ENCODE results near the gene TTC38.
A peak's percentile ranks its signal among the peaks of the same experiment; 100 is the strongest.

TTC38 gene

GRCh38 chr22:46239261-46240048, 28.4 kb upstream of the TTC38 start:
- in situ Hi-C loops (cut with MboI; ENCODE audit: low sequenced_read_pairs): no loop called here
- no peaks in the 10 kb centered on the region for H3K4me1 ChIP-seq
- no peak for DNase-seq (ENCODE audit: low spot score in 2 of 2)

GRCh38 chr22:46240073-46240472, 27.7 kb upstream of the TTC38 start:
- DNase-seq (ENCODE audit: low spot score in 2 of 2): no peak
- H3K27me3 ChIP-seq (ENCODE audit: low read depth): no peaks in the 10 kb centered on the region
- no peak overlapping the region for H3K4me3 ChIP-seq
- H3K4me1 ChIP-seq: no peaks in the 10 kb centered on the region
- in situ Hi-C loops (cut with MboI; ENCODE audit: low sequenced_read_pairs): no loop called here
- peaks cover 10% of the 10 kb centered on the region for H3K36me3 ChIP-seq (replicated peaks)
- H3K9me3 ChIP-seq: no peaks in the 10 kb centered on the region

More at GRCh38 chr22:46239261-46240048, 28.4 kb upstream of the TTC38 start:
- H3K36me3 ChIP-seq (replicated peaks): peaks cover 8% of the 10 kb centered on the region
- H3K27me3 ChIP-seq (ENCODE audit: low read depth): no peaks in the 10 kb centered on the region
- H3K4me3 ChIP-seq: no peak overlapping the region
- no peaks in the 10 kb centered on the region for H3K9me3 ChIP-seq

GRCh38 chr22:46240506-46240905, 27.3 kb upstream of the TTC38 start:
- in situ Hi-C loops (cut with MboI; ENCODE audit: low sequenced_read_pairs): no loop called here
- Histone ChIP-seq H3K9me3 (no peaks in the 10 kb centered on the region), H3K36me3 (replicated peaks) (peaks cover 10% of the 10 kb centered on the region), H3K27me3 (ENCODE audit: low read depth) (no peaks in the 10 kb centered on the region), H3K4me1 (no peaks in the 10 kb centered on the region), H3K4me3 (no peak overlapping the region)
- no peak for DNase-seq (ENCODE audit: low spot score in 2 of 2)

GRCh38 chr22:46240907-46241306, 26.9 kb upstream of the TTC38 start:
- Histone ChIP-seq H3K9me3 (no peaks in the 10 kb centered on the region), H3K4me3 (no peak overlapping the region), H3K27me3 (ENCODE audit: low read depth) (no peaks in the 10 kb centered on the region), H3K36me3 (replicated peaks) (peaks cover 10% of the 10 kb centered on the region), H3K4me1 (no peaks in the 10 kb centered on the region)
- in situ Hi-C loops (cut with MboI; ENCODE audit: low sequenced_read_pairs): no loop called here
- DNase-seq (ENCODE audit: low spot score in 2 of 2): no peak

- no peak for DNase-seq (ENCODE audit: low spot score in 2 of 2)
- peaks cover 10% of the 10 kb centered on the region for H3K36me3 ChIP-seq (replicated peaks)
- H3K4me1 ChIP-seq: no peaks in the 10 kb centered on the region
- H3K27me3 ChIP-seq (ENCODE audit: low read depth): no peaks in the 10 kb centered on the region
- H3K4me3 ChIP-seq: no peak overlapping the region
- in situ Hi-C loops (cut with MboI; ENCODE audit: low sequenced_read_pairs): no loop called here
- no peaks in the 10 kb centered on the region for H3K9me3 ChIP-seq
Observed at GRCh38 chr22:46241396-46242007, 26.3 kb upstream of the TTC38 start.

- H3K9me3 ChIP-seq: no peaks in the 10 kb centered on the region
- in situ Hi-C loops (cut with MboI; ENCODE audit: low sequenced_read_pairs): no loop called here
- H3K4me3 ChIP-seq: no peak overlapping the region
- H3K27me3 ChIP-seq (ENCODE audit: low read depth): no peaks in the 10 kb centered on the region
- no peaks in the 10 kb centered on the region for H3K4me1 ChIP-seq
- H3K36me3 ChIP-seq (replicated peaks): peaks cover 10% of the 10 kb centered on the region
- no peak for DNase-seq (ENCODE audit: low spot score in 2 of 2)
Observed at GRCh38 chr22:46242076-46242475, 25.7 kb upstream of the TTC38 start.

GRCh38 chr22:46244771-46245170, 23.0 kb upstream of the TTC38 start:
- H3K36me3 ChIP-seq (replicated peaks): peaks cover 10% of the 10 kb centered on the region
- no peaks in the 10 kb centered on the region for H3K9me3 ChIP-seq
- DNase-seq (ENCODE audit: low spot score in 2 of 2): no peak
- in situ Hi-C loops (cut with MboI; ENCODE audit: low sequenced_read_pairs): no loop called here
- H3K4me3 ChIP-seq: no peak overlapping the region
- no peaks in the 10 kb centered on the region for H3K4me1 ChIP-seq
- H3K27me3 ChIP-seq (ENCODE audit: low read depth): no peaks in the 10 kb centered on the region

GRCh38 chr22:46245511-46245910, 22.3 kb upstream of the TTC38 start:
- H3K4me3 ChIP-seq: no peak overlapping the region
- peaks cover 10% of the 10 kb centered on the region for H3K36me3 ChIP-seq (replicated peaks)
- in situ Hi-C loops (cut with MboI; ENCODE audit: low sequenced_read_pairs): no loop called here
- H3K9me3 ChIP-seq: no peaks in the 10 kb centered on the region
- peaks cover 3% of the 10 kb centered on the region for H3K4me1 ChIP-seq
- no peak for DNase-seq (ENCODE audit: low spot score in 2 of 2)
- H3K27me3 ChIP-seq (ENCODE audit: low read depth): no peaks in the 10 kb centered on the region

GRCh38 chr22:46246178-46246577, 21.6 kb upstream of the TTC38 start:
- no peak for DNase-seq (ENCODE audit: low spot score in 2 of 2)
- in situ Hi-C loops (cut with MboI; ENCODE audit: low sequenced_read_pairs): no loop called here
- H3K27me3 ChIP-seq (ENCODE audit: low read depth): no peaks in the 10 kb centered on the region
- H3K4me1 ChIP-seq: peaks cover 7% of the 10 kb centered on the region
- no peaks in the 10 kb centered on the region; the same call in 1 of the 2 replicates for H3K9me3 ChIP-seq
- no peak overlapping the region for H3K4me3 ChIP-seq
- H3K36me3 ChIP-seq (replicated peaks): peaks cover 10% of the 10 kb centered on the region

GRCh38 chr22:46247443-46247975, 20.3 kb upstream of the TTC38 start:
- H3K4me1 ChIP-seq: peaks cover 7% of the 10 kb centered on the region
- DNase-seq (ENCODE audit: low spot score in 2 of 2): no peak
- H3K36me3 ChIP-seq (replicated peaks): peaks cover 10% of the 10 kb centered on the region
- H3K4me3 ChIP-seq: no peak overlapping the region
- no peaks in the 10 kb centered on the region; the same call in 1 of the 2 replicates for H3K9me3 ChIP-seq
- no peaks in the 10 kb centered on the region for H3K27me3 ChIP-seq (ENCODE audit: low read depth)
- in situ Hi-C loops (cut with MboI; ENCODE audit: low sequenced_read_pairs): no loop called here

GRCh38 chr22:46250035-46250782, 17.6 kb upstream of the TTC38 start, which contains the start of gene CDPF1:
Gene CDPF1 (minus strand): TSS chr22:46250293. CDS start chr22:46248284, 2,009 bp downstream.
- H3K4me3 ChIP-seq: peak within 1 kb of the TSS; percentile 75

GRCh38 chr22:46250783-46251125, 17.1 kb upstream of the TTC38 start:
- Histone ChIP-seq H3K4me3 (peak overlapping the region; percentile 75), H3K4me1 (peaks cover 7% of the 10 kb centered on the region), H3K9me3 (no peaks in the 10 kb centered on the region; the same call in 1 of the 2 replicates), H3K27me3 (ENCODE audit: low read depth) (no peaks in the 10 kb centered on the region), H3K36me3 (replicated peaks) (no peaks in the 10 kb centered on the region)
- in situ Hi-C loops (cut with MboI; ENCODE audit: low sequenced_read_pairs): no loop called here
- no peak for DNase-seq (ENCODE audit: low spot score in 2 of 2)

More at GRCh38 chr22:46250035-46250782, 17.6 kb upstream of the TTC38 start, which contains the start of gene CDPF1:
- Histone ChIP-seq H3K9me3 (no peaks in the 10 kb centered on the region; the same call in 1 of the 2 replicates), H3K36me3 (replicated peaks) (no peaks in the 10 kb centered on the region), H3K4me1 (peaks cover 7% of the 10 kb centered on the region), H3K27me3 (ENCODE audit: low read depth) (no peaks in the 10 kb centered on the region)
- in situ Hi-C loops (cut with MboI; ENCODE audit: low sequenced_read_pairs): no loop called here
- peak; percentile 84 to 91 for DNase-seq (ENCODE audit: low spot score in 2 of 2)

GRCh38 chr22:46251266-46251665, 16.5 kb upstream of the TTC38 start:
- in situ Hi-C loops (cut with MboI; ENCODE audit: low sequenced_read_pairs): no loop called here
- Histone ChIP-seq H3K27me3 (ENCODE audit: low read depth) (no peaks in the 10 kb centered on the region), H3K4me3 (no peak overlapping the region), H3K36me3 (replicated peaks) (no peaks in the 10 kb centered on the region), H3K4me1 (peaks cover 7% of the 10 kb centered on the region), H3K9me3 (no peaks in the 10 kb centered on the region; the same call in 1 of the 2 replicates)
- DNase-seq (ENCODE audit: low spot score in 2 of 2): no peak

All from HAP-1 (cell line).